Adrenal gland (tissue), 5 donors: ENCODE results near the gene OR56A5.

Experiments used
- POLR2A ChIP-seq, 2 donors: fragments of 450-650 bp; IDR thresholded peaks; one replicate each; pipeline ENCODE4 v1.6.1; 2017; ENCODE audit warnings: antibody characterized with exemption in 2 of 2, mild to moderate bottlenecking in 2 of 2, moderate library complexity in 1 of 2
- TF ChIP-seq, protein P1 (sequence below), 6 experiments: fragments of 450-650 bp in 4 of 6; fragments of 200-600 bp in 2 of 6; sonication (generic) in 1 of 6; IDR thresholded peaks; 1 replicate in 5 of 6; 2 replicates in 1 of 6; pipeline versions ENCODE4 v1.5.1 to v1.8.0; 2016 to 2021; ENCODE audit warnings: antibody characterized with exemption in 6 of 6, mild to moderate bottlenecking in 2 of 6, moderate library complexity in 1 of 6
- donor health status: DM: no; HTN: no; CAD: no.

GRCh38 chr11:5930614-5931013 is 37.7 kb downstream of the OR56A5 start:
- TF ChIP-seq, protein P1, sequence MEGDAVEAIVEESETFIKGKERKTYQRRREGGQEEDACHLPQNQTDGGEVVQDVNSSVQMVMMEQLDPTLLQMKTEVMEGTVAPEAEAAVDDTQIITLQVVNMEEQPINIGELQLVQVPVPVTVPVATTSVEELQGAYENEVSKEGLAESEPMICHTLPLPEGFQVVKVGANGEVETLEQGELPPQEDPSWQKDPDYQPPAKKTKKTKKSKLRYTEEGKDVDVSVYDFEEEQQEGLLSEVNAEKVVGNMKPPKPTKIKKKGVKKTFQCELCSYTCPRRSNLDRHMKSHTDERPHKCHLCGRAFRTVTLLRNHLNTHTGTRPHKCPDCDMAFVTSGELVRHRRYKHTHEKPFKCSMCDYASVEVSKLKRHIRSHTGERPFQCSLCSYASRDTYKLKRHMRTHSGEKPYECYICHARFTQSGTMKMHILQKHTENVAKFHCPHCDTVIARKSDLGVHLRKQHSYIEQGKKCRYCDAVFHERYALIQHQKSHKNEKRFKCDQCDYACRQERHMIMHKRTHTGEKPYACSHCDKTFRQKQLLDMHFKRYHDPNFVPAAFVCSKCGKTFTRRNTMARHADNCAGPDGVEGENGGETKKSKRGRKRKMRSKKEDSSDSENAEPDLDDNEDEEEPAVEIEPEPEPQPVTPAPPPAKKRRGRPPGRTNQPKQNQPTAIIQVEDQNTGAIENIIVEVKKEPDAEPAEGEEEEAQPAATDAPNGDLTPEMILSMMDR (IDR thresholded peaks at IDR 0.05): no peak
- TF ChIP-seq POLR2A (IDR thresholded peaks at IDR 0.05): no peak
